NCI-H1105 treated with DMSO at 0.1 percent for 48 hours (cell line): ENCODE measurements around the gene CCDC18.
"Not testable (repeated sequence)": the region's sequence is repeated elsewhere in the genome, so short reads cannot be mapped to it uniquely, and the experiment has no call there.

Experiments
- DNase-seq: peaks from one replicate; lab custom pipeline; 2025; lab: John Stamatoyannopoulos, UW

CCDC18 gene

DNA sequence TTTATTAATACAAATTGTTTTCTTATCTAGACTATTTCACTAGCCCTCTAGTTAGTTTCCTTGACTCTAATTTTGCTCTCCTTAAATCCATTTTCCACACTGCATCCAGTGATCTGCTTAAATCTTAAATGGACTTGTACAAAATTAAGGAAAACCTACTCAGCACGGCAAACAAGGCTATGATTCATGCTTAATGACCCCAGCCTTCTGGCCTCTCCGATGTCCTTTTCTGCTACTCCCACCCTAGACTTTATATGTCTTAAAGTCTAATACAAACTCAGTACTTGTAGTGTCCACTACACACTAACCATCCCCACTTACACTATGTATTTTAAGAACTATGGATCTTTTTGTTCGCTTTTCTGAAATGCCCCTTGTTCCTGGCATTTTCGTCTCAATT, 2.5 kb upstream of the CCDC18 start:
- DNase-seq = no peak

DNA sequence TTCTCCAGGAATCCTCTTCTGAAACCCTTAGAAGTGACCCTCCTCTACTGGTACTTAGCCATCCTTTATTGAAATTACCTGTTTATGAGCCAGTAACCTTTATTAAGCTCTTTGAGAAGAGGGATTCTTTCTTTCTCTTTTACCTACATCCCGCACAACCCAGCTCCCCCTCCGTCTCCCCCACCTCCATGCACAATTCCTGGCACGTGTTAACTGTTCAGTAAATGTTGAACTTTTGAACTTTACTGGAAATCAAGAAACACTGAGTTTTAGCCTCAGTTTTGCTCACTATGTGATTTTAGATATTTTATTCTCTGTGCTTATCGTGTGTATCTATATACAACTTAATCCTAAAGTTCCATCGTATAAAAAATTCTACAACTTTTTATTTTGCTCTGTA, 2.1 kb upstream of the CCDC18 start:
- DNase-seq = no peak

DNA sequence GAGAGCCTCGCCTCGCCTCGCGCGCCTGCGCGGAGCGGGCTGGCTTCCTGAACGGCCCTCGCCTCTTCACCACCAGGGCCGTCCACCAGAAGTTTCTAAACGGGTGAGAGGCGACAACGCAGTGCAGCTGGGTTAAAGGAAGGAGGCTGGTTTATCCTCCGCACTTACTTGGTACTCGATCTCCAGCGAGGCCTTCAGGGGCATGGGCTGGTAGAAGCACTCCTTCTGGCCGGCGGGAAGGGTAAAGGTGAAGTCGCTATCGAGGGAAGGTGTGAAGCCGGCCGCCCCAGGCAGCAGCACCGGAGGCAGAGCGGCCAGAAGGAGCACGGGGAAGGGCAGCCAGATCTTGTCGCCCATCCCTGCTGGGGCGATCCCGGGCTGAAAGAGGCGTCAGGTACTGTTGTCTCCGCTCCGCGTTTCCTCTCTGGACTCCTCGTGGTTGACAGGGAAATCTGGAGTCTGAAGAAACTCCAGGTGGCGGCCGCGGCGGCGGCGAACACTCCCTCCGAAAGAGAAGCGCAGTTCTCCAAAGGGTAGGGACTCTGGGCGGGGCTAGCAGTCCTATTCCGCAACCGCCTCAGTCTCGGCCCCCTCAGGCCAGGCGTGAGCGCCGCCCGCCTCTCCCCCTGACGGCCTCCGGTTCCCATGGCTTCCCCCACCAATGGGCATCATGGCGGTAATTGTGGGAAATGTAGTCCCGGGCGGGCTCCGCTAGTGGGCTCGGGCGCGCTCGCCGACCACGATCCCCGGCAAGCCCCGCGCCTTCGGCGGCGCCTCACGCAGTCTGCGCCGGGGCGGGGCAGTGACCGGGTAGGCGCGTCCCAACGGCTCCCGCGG, 420 bp upstream of the CCDC18 start, which contains the start of gene TMED5:
TMED5 (minus strand) TSS at position 528 of the 837 bp plus-strand sequence; CDS start at position 357, 171 bp downstream.
- DNase-seq = peak; percentile 98

DNA sequence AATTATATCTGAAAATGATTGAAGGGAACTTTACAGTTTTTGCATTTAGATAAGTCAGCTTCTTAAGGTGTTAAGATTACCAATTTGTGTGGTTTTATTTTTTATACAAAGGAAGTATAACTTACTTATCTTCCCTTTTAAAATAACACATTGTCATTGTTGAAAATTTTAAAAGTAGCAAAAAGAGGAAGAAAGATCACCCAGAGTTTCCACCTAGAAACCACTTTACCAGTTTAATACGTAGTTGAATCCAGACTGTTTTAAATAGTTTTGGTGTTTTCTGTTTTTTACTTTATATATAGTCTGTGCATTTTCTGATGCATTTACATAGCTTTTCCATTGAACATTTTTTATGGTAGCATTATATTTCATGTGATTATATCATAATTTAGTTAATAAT, 6.1 kb downstream of the CCDC18 start:
- no peak for DNase-seq

DNA sequence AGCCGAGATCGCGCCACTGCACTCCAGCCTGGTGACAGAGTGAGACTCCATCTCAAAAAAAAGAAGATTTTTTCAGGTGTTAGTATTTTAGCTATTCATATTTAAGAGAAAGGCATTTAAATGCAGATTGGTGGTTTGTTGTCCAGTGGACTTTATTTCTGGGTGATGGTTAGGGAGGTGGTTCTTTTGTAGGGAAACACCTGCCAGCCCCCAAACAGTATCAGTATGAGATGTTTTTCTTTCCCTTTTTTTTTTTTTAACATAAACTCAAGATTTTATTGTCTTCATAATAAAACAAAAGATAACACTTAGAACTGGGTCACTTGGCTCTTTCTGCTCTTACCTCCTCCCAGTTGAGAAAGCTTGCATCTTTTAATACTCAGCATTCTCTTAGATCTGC, 9.9 kb downstream of the CCDC18 start:
- no peak for DNase-seq

DNA sequence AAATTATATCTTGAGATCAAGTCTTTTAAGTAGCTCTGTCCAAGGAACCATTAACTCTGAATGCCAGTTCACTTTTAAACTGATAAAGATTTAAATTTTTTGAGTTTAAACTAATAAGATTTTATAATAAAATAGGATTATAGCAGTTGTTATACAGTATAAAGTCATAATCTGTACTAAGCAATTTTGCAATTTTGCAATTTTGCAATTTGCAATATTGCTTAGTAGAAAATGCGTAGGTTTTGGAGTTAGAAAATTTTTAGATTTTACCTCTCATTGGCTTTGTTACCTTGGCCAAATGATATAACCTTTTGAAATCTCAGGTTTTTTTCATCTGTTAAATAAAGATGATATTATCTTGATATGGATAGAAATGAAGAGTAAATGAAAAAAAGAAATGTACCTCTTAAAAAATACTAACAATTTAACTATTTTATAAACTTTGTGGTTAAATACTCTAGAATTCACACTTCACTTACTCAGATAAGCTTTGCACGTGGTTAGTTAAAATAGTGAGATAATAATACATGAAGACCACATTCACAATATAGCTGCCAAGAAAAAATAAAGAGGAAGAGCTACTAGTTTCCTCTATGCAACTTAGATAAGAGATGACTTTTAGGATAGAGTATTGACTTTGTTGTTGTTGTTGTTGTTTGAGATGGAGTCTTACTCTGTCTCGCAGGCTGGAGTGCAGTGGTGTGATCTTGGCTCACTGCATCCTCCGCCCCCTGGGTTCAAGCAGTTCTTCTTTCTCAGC, 13.9 kb downstream of the CCDC18 start:
- DNase-seq = no peak

DNA sequence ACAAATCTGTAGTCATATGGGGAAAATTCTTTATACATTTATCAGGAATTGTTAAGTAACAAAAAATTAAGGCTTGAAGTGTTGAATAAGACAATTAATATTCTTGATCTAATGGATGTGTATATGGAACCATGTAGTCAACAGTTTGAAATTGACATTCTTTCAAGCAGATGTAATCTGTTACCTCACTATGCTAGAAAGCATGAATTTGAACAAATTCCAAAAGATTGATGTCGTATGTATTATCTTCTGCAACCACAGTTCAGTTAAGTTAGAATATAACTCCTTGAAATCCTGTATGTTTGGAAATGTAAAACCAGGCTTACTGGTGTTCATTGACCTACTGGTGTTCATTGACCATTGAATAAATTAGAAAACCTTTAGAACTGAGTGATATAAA, 16.1 kb downstream of the CCDC18 start:
- DNase-seq = no peak

DNA sequence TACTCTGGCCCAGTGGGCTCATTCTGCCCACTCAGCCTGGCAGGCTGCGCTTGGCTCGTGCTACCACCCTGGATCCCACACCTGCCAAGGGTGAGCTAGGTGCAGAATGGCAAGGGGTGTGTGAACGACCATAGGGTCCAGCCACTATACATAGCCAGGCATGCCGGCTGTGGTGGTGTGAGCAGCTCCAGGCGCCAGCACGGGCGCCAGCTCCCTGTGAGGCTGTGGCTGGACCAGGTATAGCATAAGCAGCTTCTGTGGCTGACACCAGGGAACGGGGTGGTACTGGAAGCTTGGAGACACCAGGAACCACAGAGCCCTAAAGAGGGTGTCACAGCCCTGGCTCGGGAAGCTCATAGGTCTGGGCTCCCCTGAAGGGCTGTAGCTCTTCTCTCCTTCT, 18.6 kb downstream of the CCDC18 start:
- no peak for DNase-seq

DNA sequence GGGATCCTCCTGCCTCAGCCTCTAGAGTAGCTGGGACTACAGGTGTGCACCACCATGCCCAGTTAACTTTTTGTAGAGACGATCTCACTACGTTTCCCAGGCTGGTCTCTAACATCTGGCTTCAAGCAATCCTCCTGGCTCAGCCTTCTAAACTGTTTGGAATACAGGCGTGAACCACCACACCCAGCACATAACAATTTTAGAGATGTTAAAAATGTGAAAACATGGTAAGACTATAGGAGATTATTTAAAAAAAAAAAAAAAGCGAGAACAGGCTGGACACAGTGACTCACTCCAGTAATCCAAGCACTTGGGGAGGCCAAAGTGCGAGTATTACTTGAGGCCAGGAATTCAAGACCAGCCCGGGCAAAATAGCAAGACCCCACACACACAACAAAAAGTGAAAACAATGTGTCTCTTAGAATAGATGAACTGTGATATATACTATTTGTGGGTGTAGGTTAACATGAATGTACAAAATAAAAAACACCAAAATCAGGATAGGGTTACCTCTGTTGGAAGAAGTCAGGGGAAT, 19.6 kb downstream of the CCDC18 start:
- DNase-seq = no peak

DNA sequence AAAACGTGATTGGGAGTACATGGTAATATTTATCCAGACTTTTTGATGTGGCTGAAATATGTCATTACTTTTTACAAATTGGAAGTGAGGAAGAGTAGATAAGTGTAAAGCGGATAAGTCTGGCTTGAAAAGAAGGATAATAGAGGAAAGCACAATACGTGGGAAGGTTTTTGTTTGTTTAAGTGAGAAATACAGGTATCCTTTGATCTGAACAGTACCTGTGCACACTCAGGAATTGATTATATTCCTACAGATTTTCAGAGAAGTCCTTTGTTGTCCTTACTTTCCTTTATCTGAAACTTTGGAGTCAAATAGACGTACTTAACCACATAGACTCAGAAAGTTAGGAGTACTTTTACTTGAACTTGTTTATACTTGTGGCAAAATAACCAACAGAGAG, 20.2 kb downstream of the CCDC18 start:
- no peak for DNase-seq

DNA sequence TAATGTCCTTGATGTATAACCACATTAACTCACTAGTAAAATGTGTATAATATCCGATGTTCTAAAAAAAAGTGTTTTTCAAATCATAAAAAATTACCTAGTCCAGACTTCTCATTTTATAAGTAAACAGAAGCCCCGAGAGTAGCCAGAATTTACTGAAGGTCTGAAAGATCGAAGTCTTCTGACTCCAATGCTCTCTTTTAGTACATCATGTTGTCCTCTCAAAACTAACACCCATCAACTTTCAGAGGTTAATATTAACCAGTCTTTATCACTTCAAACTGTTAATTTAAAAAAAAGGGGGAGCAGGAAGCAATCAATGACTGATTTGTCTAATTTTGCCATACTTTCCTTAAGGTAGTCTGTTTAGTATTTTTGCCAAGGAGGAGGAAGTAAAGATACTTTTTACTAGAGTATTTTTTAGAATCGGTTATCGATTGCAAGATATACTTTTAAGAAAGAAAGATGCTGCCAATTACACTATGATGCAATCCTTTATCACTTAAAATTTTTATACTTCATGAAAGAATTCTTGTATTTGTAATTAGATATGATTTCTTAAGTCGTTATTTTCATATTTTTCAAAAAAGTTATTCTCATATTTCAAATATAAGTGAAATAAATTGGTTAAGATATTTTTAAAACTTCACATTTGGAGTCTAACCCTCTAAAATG, 25.5 kb downstream of the CCDC18 start:
- no peak for DNase-seq

DNA sequence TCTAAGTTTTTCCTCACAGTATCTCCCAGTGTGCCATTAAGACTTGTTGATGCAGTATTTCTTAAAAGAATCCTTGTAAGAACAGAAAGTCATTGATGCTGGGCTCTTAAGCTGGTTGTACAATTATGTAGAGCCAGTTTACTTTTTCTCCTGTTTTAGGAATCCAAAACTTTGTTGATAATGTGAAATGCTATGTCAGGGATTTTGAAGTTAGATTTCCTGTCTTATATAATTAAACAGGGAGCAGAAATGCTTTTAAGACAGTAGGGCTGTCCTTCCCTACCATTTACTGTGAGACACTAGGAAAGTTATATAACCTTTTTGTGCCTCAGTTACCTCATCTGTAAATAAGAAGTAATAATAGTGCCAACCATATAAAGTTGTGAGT, 26.0 kb downstream of the CCDC18 start:
- no peak for DNase-seq

DNA sequence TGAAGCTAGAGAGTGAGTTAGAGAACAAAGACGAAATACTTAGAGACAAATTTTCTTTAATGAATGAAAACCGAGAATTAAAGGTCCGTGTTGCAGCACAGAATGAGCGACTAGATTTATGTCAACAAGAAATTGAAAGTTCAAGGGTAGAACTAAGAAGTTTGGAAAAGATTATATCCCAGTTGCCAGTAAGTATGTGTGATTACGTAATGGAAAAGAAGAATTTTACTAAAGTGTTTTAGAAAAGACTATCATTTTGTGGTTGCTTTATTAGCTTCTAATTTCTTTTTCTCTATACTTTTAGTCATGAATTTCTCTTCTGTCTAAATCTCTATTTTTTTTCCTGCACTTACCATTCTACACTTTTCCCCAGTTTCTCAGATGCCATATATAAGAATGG, 26.7 kb downstream of the CCDC18 start:
- DNase-seq = no peak

DNA sequence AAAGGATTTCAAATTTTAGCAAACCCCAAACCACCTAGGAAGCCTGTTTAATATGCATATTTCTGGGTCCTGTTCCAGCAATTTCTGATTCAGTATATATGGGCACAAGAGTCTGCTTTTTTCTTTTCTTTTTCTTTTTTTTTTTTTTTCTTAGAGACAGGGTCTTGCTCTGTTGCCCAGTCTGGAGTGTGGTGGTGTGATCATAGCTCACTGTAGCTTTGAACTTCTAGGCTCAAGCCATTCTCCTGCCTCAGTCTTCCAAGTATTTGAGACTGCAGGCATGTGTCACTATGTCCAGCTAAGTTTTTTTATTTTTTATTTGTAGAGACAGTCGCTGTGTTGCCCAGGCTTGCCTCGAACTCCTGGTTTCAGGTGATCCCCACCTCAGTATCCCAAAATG, 34.8 kb downstream of the CCDC18 start:
- DNase-seq = no peak

DNA sequence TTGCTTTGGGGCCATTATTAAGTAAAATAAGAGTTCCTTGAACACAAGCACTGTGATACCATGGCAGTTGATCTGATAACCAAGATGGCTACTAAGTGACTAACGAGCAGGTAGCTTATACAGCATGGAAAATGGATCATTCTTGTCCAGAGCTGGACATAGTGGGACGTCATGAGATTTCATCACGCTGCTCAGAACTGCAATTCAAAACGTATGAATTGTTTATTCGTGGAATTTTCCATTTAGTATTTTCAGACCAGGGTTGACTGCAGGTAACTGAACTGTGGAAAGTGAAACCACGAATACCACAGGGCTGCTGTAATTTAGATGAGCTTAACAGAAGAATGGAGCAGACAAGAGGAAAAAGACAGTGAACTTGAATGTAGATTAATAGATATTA, 38.9 kb downstream of the CCDC18 start:
- no peak for DNase-seq

DNA sequence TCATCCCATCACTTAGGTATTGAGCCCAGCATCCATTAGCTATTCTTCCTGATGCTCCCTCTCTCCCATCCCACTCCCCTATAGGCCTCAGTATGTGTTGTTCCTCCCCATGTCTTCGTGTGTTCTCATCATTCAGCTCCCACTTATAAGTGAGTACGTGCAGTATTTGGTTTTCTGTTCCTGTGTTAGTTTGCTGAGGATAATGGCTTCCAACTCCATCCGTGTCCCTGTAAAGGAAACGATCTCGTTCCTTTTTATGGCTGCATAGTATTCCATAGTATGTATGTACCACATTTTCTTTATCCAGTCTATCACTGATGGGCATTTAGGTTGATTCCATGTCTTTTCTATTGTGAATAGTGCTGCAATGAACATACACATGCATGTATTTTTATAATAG, 40.2 kb downstream of the CCDC18 start:
- DNase-seq = not testable (repeated sequence)

DNA sequence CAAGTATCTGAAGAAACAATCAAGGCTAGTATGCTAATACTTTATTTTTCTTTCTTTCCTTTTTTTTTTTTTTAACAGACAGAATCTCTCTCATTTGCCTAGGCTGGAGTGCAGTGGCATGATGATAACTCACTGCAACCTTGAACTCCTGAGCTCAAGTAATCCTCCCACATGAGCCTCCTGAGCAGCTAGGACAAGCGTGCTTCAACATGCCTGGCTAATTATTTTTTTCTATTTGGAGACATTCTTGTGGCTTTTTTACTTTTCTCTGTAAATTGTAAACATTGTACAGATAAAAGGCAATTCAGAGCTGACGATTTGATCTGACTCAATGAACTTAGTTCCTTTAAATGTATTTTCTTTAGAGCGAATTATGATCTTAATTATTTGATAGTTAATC, 41.4 kb downstream of the CCDC18 start:
- DNase-seq = peak; percentile 47

DNA sequence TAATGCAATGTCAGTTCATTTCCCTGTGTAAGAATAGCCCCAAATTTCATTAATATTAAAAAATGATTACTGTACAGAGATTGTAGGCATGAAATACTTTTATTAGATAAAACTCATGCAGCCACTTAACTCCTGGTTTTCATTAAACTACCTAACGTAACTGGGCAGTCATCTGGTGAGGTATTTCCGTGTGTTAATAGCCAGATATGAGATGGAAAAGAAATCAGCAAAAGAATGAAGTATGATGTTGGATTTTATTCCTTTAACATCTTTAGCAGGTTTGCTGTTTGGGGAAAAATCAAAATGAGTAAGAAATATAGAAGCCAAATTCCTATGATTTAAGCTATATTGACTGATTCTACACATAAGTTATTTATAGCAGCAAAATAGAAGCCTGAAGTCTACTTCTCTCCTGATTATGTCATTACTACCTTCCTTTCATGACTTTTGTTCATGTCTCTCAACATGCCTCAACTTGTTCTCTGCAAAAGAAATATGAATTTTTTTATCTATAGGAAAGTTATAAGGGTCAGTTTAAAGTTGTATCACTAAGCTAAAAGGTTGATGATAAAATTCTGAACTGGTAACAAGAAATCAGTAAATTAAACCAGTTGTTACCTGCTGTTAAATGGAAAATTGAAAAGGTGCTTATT, 42.6 kb downstream of the CCDC18 start:
- peak; percentile 6 for DNase-seq

DNA sequence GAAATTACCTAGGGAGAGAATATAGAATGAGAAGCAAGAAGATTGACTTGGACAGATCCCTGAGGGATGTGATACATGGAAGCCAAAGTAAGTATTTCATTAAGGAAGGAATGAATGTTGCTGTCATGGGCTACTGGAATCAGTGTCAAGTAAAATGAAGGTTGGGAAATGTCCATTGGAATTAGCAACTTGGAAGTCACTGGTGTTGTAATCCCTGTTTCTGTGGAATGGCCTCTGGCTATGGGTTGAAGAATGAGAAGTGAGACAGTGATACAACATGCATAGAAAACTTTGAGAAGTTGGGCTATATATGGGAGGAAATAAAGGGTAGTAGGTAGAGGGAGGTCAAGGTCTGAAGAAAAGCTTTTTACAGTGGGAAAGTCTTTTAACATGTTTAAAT, 54.7 kb downstream of the CCDC18 start:
- no peak for DNase-seq

DNA sequence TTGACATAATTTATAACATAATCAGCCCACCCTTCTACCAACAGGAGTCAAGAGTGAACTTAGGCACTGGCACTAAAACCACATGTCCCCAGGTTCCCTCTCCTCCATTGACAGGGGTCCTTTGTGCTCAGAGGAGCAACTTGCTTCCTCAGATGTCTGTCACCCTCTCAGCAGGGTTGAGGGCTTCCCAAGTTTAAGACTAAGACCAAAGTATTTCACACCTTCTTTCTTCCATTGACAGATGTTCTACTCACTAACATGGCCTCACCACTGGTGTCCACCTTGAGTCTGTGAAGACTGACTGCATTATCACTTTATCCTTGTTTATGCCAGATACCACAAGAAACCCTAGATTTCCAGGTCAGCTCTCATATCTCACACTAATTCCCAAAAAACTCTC, 56.5 kb downstream of the CCDC18 start:
- no peak for DNase-seq

DNA sequence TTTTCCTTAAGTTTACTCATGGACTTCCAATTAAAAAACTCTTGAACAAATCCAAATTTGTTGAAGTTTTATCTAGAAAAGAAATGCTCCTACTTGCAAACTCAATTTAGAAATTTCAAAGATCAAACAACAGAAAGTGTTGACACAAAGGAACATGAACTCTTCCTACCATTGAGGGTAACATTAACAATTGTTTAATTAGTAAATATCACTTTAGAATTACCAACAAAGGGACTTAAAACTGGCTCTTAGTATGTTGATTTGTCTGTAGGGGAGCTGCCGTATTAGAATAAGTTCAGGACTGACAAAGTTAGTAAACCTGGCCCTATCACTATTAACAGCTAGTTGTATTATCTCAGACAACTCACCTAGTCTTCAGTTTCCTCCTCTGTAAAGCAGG, 57.9 kb downstream of the CCDC18 start:
- no peak for DNase-seq

DNA sequence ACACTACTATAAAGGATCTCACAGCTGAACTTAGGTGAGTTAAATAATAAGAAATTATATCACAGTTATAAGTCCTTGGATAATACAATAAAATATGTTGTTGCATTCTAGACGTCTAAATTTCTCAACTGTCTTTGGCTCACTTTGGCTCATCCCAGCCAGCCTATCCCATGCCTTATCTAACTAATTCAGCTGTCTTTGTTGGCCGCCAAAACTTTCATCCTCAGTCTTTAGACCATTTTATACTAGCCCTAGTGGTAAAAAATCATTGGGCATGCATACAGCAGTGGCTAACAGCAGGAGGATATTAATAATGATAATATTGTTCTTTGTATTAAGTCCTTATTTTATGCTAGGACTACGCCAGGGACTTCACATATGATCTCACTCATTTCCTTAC, 59.3 kb downstream of the CCDC18 start:
- DNase-seq = no peak
